ENCODE data around the gene TMEM132C.

DNA sequence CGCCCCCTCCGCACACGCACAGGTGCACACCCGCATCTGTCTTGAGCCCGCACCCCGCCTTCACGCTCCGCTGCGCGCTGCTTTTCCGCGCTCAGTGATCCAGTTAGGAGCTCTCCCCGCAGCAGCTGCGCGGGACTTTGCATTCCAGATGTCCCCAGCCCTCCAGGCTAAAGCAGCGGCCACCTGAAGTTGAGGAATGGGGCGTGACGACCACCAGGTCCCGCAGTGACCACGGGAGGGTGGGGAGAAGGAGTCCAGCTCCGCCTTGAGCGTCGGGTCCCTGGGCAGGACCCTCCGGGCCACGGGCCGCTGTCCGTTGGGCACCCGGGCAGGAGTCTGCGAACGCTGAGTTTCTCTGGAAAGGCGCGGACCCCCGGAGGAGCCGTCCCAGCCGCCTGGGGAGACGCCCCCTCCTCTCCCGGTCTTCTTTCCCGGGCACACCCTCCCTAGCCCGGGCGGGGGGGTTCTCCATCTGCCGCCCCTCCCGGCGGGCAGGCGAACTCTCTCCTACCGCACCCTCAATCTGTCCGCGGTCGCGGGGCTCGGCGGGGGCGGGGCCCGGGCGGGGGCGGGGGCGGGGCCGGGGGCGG is 334 bp upstream of the TMEM132C start:
- TF ChIP-seq, protein P1, sequence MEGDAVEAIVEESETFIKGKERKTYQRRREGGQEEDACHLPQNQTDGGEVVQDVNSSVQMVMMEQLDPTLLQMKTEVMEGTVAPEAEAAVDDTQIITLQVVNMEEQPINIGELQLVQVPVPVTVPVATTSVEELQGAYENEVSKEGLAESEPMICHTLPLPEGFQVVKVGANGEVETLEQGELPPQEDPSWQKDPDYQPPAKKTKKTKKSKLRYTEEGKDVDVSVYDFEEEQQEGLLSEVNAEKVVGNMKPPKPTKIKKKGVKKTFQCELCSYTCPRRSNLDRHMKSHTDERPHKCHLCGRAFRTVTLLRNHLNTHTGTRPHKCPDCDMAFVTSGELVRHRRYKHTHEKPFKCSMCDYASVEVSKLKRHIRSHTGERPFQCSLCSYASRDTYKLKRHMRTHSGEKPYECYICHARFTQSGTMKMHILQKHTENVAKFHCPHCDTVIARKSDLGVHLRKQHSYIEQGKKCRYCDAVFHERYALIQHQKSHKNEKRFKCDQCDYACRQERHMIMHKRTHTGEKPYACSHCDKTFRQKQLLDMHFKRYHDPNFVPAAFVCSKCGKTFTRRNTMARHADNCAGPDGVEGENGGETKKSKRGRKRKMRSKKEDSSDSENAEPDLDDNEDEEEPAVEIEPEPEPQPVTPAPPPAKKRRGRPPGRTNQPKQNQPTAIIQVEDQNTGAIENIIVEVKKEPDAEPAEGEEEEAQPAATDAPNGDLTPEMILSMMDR (IDR thresholded peaks at IDR 0.05): no peak
- TF ChIP-seq POLR2A (IDR thresholded peaks at IDR 0.05): no peak

Data from right lobe of liver (tissue), 4 donors.